SU-DHL-6 (cell line): ENCODE results near the gene TCERG1.

Experiments
- CTCF ChIP-seq: fragments of 200-600 bp; sonication (generic); IDR thresholded peaks from one replicate; pipeline ENCODE4 v1.5.1; 2017; ENCODE audit warnings: antibody characterized with exemption, mild to moderate bottlenecking, low read length, moderate library complexity; ENCODE audit not compliant: insufficient read depth, poor library complexity, severe bottlenecking
- EZH2phosphoT487 ChIP-seq: fragments of 200-600 bp; sonication (generic), shearing (Covaris generic); conservative IDR thresholded peaks from 2 replicates; pipeline ENCODE4 v1.6.1; 2018; ENCODE audit warnings: mild to moderate bottlenecking, antibody characterized with exemption, low read length, moderate library complexity, mixed read lengths

- no peak for TF ChIP-seq CTCF
- no peak for TF ChIP-seq EZH2phosphoT487
These were observed 22.1 kb upstream of the TCERG1 start for GRCh38 chr5:146425023-146425422.
